EH (cell line): ENCODE data around the gene ILKAP.
A peak's percentile ranks its signal among the peaks of the same experiment; 100 is the strongest.
"Not testable (repeated sequence)": the region's sequence is repeated elsewhere in the genome, so short reads cannot be mapped to it uniquely, and the experiment has no call there.

ENCODE experiments used
- DNase-seq: peaks from one replicate; pipeline ENCODE4 v3.0.0-alpha.2; 2015; ENCODE audit warnings: low read depth

The ILKAP gene

GRCh38 chr2:238202326-238203093 lies 985 bp downstream of the ILKAP start:
- peak; percentile 30 for DNase-seq

GRCh38 chr2:238190445-238190844 lies 13.1 kb downstream of the ILKAP start:
- no peak for DNase-seq

- no peak for DNase-seq
These were observed 15.6 kb downstream of the ILKAP start for GRCh38 chr2:238187618-238188548.

GRCh38 chr2:238183821-238184220 lies 19.7 kb downstream of the ILKAP start:
- DNase-seq: no peak

GRCh38 chr2:238182362-238182761 lies 21.1 kb downstream of the ILKAP start:
- no peak for DNase-seq

GRCh38 chr2:238180554-238180953 lies 22.9 kb downstream of the ILKAP start:
- DNase-seq: no peak

- peak; percentile 19 for DNase-seq
These were observed 26.9 kb downstream of the ILKAP start for GRCh38 chr2:238176613-238177012.

- DNase-seq: no peak
These were observed 28.8 kb downstream of the ILKAP start for GRCh38 chr2:238174701-238175100.

- no peak for DNase-seq
These were observed 29.2 kb downstream of the ILKAP start for GRCh38 chr2:238174291-238174690.

GRCh38 chr2:238173692-238174091 lies 29.8 kb downstream of the ILKAP start:
- no peak for DNase-seq

GRCh38 chr2:238172439-238172838 lies 31.1 kb downstream of the ILKAP start:
- no peak for DNase-seq

- DNase-seq: no peak
These were observed 31.8 kb downstream of the ILKAP start for GRCh38 chr2:238171575-238172187.

- DNase-seq: not testable (repeated sequence)
These were observed 32.4 kb downstream of the ILKAP start for GRCh38 chr2:238171072-238171431.

- DNase-seq: no peak
These were observed 33.0 kb downstream of the ILKAP start for GRCh38 chr2:238170386-238171071.

- peak; percentile 98 for DNase-seq
These were observed 33.7 kb downstream of the ILKAP start for GRCh38 chr2:238169708-238170251.

- peak; percentile 96 for DNase-seq
These were observed 34.3 kb downstream of the ILKAP start for GRCh38 chr2:238169048-238169707.

GRCh38 chr2:238168196-238169047 lies 35.1 kb downstream of the ILKAP start:
- no peak for DNase-seq

GRCh38 chr2:238167761-238168160 lies 35.7 kb downstream of the ILKAP start:
- peak; percentile 49 for DNase-seq

GRCh38 chr2:238167344-238167715 lies 36.2 kb downstream of the ILKAP start:
- no peak for DNase-seq
